ENCODE data around the gene WRAP73.

Gene WRAP73

DNA sequence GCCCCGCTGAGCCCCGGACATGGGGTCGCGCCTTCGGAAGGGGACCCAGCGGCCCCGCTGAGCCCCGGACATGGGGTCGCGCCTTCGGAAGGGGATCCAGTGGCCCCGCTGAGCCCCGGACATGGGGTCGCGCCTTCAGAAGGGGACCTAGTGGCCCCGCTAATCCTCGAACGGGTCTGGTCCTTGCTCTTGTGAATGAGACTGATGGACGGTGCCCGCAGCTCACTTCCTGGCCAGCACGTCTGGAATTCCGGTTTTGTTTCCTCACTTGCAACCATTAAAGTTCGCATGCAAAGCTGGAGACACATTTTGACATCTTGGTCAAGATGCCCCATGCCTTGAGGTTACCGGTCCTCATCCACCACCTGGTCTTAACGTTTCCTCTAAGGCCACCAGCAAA, 5.6 kb downstream of the WRAP73 start:
- DNase-seq, result no peak

DNA sequence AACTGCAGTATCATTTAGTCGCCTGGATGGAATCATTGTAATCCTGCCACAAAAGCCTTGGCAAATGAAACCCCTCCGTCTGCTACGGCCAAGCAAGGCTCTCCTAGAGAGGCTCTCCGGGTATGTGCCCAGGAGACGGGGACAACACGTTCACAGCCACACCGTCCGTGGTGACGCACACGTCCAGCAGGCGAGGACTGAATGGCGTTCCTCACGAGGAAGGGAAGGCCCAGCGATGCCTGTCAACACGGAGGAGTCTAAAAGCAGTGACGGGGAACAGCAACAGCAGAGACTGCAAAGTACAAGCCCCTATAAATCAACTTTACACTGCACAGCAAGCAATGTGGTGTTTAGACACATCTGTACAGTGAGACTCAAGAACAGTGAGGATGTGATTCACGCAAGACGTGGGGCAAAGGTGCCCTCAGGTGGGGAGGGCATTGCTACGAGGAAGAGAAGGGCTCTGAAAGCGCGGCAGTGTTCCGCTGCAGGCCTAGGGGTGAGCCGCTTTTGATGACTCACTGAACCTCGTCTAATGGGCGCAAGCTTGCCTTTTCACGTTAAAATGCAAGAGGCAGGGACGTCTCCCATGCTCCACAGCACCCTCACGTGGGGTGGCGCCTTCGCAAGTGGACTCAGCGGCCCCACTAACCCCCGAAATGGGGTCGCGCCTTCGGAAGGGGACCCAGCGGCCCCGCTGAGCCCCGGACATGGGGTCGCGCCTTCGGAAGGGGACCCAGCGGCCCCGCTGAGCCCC, 6.8 kb downstream of the WRAP73 start:
- no peak for DNase-seq

DNA sequence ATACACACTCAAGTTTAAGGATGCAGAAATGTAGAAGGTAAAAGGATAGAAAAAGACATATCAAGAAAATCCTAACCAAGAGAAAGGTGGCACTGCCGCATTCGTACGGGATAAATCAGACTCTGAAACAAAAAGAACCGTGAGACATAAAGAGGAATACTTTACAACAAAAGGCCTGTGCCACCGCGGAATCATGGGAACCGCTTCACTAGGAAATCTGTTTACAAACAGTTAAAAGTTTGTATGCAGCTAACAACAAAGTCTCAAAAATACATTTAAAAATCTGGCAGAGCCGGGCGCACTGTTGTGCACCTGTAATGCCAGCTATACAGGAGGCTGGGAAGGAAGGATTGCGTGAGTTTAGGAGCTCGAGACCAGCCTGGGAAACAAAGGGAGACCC, 8.1 kb downstream of the WRAP73 start:
- DNase-seq, result no peak

DNA sequence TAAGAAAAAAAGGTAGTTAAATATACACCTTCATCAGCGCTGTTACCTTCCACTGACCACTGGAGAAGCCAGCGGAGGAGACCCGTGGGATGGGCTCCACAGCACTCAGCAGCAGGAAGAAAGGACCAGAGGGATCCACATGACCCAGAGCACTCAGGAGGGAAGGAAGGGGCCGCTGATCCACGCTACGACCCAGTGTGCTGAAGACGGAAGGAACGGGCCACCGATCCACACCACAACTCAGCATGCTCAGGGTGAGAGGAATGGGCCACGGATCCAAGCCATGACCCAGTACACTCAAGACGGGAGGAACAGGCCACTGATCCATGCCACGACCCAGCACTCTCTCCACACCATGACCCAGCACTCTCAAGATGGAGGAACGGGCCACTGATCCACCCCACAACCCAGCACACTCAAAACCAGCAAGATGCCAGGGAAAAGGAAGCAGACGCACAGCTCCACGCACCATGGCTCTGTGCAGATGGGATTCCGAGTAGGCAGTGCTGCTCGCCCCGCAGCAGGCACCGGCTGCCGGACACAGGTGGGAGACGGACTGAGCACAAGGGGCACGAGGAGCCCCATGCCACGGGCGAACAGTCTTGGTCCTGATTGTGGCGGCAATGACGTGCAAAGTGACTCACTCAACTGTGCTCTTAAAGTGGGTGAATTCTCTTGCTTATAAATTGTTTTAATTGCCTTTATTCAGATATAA, 8.7 kb downstream of the WRAP73 start:
- DNase-seq, result no peak

DNA sequence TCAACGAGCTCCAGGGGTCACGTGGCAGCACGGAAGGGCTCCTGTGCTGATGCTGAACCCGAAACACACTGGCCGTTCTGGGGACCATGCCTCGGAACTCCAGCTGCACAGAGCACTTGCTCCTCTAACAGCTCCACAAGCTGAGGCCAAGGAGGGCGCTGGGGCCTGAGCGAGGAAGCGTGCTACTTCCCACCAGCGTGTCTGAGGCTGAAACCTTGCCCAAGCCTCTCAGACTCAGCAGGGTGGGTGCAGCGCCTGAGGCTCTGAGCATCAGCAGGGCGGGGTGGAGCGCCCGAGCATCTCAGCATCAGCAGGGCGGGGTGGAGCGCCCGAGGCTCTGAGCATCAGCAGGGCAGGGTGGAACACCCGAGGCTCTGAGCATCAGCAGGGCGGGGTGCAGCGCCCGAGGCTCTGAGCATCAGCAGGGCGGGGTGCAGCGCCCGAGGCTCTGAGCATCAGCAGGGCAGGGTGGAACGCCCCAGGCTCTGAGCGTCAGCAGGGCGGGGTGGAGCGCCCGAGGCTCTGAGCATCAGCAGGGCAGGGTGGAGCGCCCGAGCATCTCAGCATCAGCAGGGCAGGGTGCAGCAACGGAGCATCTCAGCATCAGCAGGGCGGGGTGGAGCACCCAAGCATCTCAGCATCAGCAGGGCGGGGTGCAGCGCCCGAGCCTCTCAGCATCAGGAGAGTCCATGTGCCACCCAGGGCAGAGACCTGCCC, 9.6 kb downstream of the WRAP73 start:
- no peak for DNase-seq

DNA sequence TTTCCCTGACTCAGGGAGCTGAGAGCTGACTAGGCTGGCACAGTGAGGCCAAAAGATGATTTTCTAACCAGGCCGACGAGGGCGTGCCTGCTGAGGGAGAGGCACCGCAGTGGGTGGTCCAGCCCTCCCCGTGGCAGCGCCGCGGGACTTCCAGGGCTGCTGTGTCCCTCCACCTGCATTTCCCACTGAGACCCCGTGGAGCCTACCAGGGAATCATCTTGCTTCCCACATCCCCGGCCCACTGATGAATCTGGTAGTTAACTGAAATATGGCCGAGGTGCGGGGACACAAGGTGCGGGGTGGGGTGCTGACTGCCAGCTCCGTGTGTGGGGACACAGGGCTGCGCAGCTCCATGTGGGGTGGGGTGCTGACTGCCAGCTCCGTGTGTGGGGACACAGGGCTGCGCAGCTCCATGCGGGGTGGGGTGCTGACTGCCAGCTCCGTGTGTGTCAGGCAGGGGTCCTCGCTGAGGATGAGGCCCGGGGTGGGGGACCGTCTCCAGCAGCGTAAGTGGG, 10.4 kb downstream of the WRAP73 start:
- DNase-seq, result no peak

DNA sequence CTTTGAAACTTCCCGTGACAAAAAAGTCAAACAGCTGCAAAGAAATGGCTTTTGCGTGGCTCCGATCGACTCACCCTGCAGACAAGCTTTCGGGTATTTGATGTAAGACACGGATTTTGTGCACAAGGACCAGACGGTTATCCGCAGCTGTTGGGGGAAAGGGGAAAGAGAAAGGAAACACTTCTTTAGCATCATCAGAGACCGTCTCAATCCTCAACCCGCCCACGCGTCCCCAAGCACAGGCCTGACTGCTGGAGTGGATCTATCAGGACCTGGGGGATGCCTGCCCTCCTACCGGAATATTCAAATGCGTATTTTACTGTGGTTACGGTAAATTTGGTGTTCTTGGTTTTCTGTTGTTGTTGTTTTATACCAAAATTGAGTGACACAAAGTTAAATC, 11.2 kb downstream of the WRAP73 start:
- no peak for DNase-seq

DNA sequence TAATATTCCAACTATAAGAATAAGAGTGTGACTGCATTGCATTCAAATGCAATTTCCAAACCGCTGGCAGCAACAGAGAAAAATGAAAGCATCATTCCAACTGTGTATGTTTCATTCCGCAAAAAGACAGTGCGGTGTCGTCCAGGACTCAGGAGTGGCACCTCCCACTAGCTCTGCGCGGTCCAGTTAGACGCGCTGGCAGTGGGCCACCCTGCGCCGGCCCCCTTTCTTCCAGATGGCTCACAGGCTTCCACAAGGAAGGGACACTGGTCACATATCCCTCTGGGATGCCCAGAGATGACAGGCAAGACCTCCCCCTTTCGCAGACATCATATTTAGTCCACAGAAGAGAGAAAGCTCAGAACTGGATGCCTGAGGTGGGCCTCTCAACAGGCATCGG, 11.9 kb downstream of the WRAP73 start:
- no peak for DNase-seq

DNA sequence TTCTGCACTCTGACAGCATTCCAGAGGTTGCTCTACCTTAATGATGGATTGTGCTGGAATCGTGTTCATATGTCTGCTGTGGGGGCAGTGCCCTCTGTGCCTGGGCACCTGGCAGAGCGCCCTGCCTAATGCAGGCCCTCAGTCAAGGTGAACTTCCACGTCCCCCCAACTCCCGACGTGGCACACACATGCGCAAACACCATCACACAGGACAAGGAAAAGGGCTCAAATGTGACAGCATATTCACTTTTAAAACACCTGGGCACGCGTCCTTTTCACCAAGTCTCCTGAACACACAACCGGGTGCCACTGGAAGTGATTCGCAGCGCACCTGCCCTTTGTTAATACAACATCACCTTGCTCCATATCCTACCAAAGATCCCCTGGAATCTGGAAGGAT, 13.4 kb downstream of the WRAP73 start:
- no peak for DNase-seq

DNA sequence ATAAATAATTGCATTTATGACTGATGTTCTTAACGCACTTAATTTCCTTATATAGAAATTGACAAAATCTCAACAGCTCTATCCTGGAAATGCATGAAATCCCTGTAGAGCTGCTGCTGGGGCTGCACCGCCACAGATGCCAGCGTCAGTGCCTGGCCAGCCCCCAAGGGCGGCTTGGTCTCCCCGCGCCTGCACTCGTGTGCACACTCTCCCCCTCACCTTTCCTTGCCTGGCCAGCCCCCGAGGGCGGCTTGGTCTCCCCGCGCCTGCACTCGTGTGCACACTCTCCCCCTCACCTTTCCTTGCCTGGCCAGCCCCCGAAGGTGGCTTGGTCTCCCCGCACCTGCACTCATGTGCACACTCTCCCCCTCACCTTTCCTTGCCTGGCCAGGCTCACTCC, 13.8 kb downstream of the WRAP73 start:
- DNase-seq, result no peak

DNA sequence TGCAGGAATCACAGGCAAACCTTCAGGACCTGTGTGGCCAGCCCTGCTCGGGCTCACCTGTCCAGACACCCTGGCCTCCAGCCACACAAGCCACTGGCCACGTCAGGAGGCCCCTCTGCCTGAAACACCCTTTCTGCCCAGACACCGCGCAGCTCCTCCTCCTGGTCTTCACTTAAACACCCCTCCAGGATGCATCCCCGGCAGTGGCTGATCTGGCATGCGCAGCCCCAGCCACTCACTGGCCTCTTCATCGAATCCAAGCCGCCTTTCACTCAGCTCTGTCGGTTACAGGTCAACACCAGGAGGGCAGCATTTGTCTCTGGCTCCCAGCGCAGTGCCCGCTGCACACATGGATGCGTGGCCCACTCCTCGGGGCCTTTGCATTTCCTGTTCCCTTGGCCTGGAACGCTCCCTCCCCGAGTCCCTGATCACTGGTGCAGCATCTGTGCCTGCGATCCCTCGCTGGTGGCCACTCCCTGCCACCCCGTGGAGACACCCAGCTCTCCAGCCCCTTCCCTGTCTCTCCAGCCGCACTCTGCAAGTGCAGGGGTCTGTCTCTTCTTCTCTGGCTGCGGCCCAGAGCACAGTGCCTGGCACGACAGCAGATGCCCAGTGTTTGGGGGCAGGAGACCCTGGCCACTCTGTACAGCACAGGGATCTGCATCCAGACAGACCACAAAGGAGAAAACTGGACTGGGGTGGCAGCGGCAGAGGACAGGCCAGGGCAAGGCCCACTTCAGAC, 15.7 kb downstream of the WRAP73 start:
- no peak for DNase-seq

DNA sequence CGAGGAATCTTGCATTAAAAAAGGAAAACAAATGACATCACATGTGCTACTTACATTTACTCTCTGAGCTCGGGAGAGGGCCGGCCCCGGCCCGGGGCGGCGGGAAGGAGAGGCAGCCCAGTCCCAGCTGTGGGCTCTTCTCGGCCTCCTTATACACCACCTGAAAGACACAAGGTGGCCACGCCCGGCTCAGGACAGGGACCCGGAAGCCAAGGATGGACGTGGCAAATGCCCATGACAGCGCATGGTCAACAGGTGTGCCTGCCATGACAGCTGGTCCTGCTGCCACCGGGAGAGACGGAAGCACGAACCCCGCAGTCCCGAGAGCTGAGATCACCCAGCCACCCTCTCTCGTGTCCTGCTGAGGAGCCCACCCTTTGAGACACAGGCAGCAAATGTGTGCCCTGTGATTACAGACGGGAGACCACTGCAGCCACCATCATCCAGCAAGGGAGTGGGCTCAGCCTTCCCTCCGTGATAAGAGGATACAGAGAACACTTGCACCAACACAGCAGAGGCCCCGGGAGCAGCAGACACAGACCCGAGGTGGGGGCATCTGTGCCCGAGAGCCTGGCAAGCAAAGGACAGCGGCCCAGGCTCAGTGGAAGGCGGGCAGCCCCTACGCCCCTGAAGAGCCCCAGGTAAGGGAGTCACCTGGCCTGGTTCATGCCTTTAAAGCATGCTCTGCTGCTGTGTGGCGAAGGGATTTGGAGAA, 16.4 kb downstream of the WRAP73 start:
- no peak for DNase-seq

DNA sequence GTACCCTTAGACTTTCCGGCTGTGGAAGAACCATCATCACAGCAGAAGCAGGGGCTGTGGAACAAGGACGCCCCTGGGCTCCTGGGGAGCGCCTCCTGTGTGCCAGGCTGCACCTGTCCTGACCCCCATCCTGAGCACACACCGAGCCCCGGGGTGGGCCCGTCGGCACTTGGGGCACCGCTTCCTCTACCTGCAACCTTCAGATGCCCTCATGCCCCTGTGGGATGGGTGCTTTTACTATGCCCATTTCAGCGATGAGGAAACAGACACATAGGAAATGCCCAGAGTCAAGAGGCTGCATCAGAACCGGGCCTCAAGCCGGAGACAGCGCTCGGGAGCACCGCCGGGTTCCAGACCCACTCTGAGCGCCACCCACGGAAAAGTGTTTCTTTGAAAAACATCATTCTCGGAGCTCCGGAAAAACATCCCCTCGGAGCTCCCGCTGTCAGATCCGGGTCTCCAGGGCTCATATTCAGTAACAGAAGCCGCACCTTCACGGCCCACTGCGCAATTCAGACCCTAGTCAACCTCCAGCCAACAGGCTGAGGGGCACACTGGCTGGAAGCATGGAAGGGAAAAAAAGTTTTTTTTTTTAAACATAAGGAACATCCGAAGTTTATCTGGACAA, 17.1 kb downstream of the WRAP73 start:
- DNase-seq, result no peak

DNA sequence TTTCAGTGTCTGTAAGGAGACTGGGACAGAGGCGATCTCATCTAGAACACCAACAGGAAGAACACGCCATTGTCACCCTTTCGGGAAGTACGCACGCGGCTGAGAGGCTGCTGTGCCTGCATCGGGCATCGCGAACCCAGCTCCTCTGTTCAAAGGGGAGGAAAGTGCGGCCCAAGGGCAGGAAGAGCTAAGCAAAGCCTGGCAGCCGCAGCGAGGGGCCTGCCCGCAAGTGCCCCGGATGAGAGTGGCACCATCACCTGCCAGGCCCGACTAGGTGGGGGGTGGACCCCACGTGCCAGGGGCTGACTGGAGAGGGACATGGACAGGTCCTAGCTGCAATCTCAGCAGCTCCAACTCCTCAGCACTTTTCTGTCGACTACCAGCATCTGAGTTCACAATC, 17.6 kb downstream of the WRAP73 start:
- DNase-seq, result no peak

DNA sequence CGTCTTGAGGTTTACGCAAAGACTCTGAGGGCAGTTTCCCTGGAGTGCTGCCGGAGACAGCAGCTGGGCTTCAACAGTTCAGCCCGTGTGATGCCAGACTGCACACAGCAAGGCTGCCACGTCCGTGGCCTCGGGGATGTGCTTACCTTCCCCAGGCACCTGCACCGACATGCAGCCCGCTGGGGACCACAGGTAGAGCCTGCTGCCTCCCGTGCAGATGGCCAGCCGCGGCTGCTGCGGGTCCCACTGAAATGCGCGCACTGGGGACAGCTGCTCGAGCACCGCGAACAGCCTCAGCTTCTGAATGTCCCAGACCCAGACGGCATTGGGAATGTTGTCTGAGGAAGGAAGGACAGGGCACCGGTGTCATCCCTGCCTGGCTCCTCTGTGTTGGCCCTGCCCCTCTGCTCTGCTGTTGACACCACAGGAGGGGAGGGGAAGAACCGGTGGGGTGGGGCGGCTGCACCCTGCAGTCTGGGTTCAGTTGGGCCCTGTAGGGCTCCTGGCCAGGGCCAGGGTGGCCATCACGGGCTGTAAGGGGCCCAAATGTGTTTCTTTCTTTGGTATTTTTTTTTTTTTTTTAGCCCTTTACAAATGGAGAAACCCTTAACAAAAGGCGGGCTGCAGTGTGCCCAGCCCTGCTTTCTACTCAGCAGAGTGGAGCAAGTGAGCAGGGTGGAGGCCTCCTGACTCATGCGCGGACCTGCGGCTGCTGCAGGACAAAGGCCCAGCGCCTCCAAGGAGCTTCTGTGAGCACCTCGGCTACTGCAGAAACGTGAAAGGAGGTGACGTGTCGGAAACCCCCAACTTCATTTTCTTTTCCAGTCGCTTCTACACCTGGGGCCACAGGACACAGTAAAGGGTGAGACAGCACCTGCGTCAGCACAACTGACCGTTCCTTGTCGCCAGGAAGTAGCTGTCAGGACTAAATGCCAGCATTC, 18.3 kb downstream of the WRAP73 start:
- no peak for DNase-seq

DNA sequence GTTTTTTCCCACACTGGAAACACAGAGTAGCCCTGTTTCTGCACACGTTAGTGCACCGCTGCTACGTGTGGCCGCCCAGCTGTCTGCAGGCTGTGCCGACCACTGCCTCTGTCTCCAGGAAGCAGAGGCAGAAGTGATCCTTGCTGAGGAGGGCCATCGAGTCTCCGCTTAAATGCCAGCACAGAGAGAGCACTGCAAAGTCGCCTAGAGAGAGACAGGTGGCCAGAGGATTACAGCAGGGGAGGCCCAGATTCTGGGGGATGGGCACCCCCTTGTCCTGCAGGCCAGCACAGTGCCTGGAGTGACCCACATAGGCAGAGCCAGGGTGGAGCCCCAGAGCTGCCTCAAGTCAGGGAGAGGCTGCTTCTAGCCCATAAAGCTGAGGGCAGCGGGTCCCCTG, 19.0 kb downstream of the WRAP73 start:
- DNase-seq, result no peak

DNA sequence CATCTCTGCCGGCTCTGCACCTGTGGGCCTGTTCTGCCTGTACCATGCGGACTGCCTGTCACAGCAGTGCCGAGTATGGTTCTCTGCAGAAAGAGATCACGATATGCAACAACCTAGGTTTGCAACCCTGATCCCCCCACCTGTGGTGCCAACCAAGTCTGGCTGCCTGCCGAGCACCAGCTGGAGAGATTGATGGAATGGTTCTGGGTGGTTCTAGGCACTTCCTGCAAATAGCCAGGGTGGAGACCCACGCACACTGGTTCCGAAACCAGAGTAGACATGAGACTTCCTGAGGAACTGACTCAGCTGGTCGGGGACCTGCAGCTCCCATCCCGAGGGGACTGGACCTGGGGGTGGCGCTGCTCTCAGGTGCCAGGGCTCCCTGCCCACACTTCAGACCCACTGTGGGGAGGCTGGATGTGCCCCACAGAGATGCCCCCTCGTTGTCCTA, 19.7 kb downstream of the WRAP73 start:
- DNase-seq, result no peak

DNA sequence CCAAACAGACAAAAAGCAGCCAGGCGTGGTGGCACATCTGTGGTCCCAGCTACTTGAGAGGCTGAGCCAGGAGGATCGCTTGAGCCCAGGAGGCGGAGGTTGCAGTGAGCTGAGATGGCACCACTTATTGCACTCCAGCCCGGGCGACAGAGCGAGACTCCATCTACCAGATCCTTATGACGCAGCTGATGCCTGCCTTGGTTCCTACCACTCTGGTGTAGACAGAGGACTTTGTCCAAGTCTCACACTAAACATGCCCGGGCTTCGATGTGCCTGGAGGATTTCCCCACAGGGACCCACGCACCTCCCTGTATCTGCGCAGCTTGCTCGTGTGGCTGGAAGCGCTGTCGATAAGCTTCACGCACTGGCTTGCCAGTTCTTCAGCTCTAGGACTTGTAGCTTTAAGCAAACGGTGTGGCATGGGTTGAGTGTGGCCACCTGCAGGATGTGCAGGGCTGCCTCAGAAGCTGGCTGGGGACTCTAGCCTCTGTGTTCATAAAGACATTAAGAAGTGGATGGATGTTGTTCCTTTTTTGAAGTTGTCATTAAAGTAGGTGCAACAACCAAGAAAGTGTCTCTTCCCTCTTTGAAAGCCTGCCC, 20.2 kb downstream of the WRAP73 start:
- DNase-seq, result no peak

DNA sequence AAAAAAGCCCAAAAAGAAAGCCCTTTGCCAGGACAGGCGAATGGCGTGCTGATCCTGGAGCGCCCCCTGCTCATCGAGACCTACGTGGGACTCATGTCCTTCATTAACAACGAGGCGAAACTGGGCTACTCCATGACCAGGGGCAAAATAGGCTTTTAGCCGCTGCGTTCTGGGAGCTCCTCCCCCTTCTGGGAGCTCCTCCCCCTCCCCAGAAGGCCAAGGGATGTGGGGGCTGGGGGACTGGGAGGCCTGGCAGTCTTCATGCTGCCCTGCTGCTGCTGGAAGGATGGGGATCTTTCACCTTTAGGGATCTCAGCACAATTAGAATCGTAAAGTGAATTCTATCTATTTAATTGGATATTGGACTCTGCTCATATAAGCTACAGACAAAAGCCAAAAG, 21.5 kb downstream of the WRAP73 start:
- no peak for DNase-seq

All from islet precursor cell (in vitro differentiated cells).